GM11168 (cell line): ENCODE results near the gene SRD5A2.

Experiments used
- in situ Hi-C: fragments of 300-500 bp; cut with MboI; formaldehyde crosslinking; loops from one replicate; pipeline ENCODE4 v1.12.0; 2022; ENCODE audit warnings: low sequenced_read_pairs; ENCODE audit not compliant: unreplicated experiment

Gene SRD5A2

GRCh38 chr2:31580321-31581117, at the start of gene SRD5A2:
Gene SRD5A2 (minus strand): TSS chr2:31580938. CDS start chr2:31580900, 38 bp downstream.
- in situ Hi-C loops, result no loop called here

GRCh38 chr2:31606509-31606908, 25.8 kb upstream of the SRD5A2 start:
- in situ Hi-C loops, result no loop called here

- in situ Hi-C loops, result no loop called here
Measured at GRCh38 chr2:31598694-31599093, 18.0 kb upstream of the SRD5A2 start.

GRCh38 chr2:31586230-31586629, 5.5 kb upstream of the SRD5A2 start:
- in situ Hi-C loops, result no loop called here

GRCh38 chr2:31581124-31581795, 522 bp upstream of the SRD5A2 start:
- in situ Hi-C loops, result no loop called here

GRCh38 chr2:31579996-31580320, 780 bp downstream of the SRD5A2 start:
- in situ Hi-C loops, result no loop called here

- in situ Hi-C loops, result no loop called here
Measured at GRCh38 chr2:31578316-31578715, 2.4 kb downstream of the SRD5A2 start.

GRCh38 chr2:31577143-31577542, 3.6 kb downstream of the SRD5A2 start:
- in situ Hi-C loops, result no loop called here

- in situ Hi-C loops, result no loop called here
Measured at GRCh38 chr2:31568585-31569201, 12.0 kb downstream of the SRD5A2 start.

GRCh38 chr2:31567679-31568078, 13.1 kb downstream of the SRD5A2 start:
- in situ Hi-C loops, result no loop called here

- in situ Hi-C loops, result no loop called here
Measured at GRCh38 chr2:31563273-31563839, 17.4 kb downstream of the SRD5A2 start.

GRCh38 chr2:31561823-31562222, 18.9 kb downstream of the SRD5A2 start:
- in situ Hi-C loops, result no loop called here

- in situ Hi-C loops, result loop anchor here (10.0 kb wide), 1 partner anchor 74 kb away; no protein-coding TSS in a partner anchor
Measured at GRCh38 chr2:31558401-31559295, 22.1 kb downstream of the SRD5A2 start.

- in situ Hi-C loops, result loop anchor here (10.0 kb wide), 1 partner anchor 72 kb away; no protein-coding TSS in a partner anchor
Measured at GRCh38 chr2:31556940-31557339, 23.8 kb downstream of the SRD5A2 start.

GRCh38 chr2:31555967-31556706, 24.6 kb downstream of the SRD5A2 start:
- in situ Hi-C loops, result loop anchor here (10.0 kb wide), 1 partner anchor 71 kb away; no protein-coding TSS in a partner anchor

- in situ Hi-C loops, result loop anchor here (10.0 kb wide), 1 partner anchor 69 kb away; no protein-coding TSS in a partner anchor
Measured at GRCh38 chr2:31553362-31553761, 27.4 kb downstream of the SRD5A2 start.

GRCh38 chr2:31547485-31547884, 33.3 kb downstream of the SRD5A2 start:
- in situ Hi-C loops, result no loop called here

- in situ Hi-C loops, result no loop called here
Measured at GRCh38 chr2:31541853-31542252, 38.9 kb downstream of the SRD5A2 start.

- in situ Hi-C loops, result no loop called here
Measured at GRCh38 chr2:31539505-31539904, 41.2 kb downstream of the SRD5A2 start.
